GM23338 (cell line): ENCODE results near the gene MYO1F. TPM values are rescaled to one million over a fixed set of nuclear protein-coding genes. Genes with fewer than 3 reads are reported as not detected.

Source experiments
- ATAC-seq: fragments of 200-7000 bp; cut with Tn5 transposase; 3 replicates; pipeline ENCODE4 v1.9.1; 2020
- DNase-seq: peaks from one replicate; pipeline ENCODE4 v3.0.0-alpha.2; 2015; ENCODE audit warnings: low spot score
- H2AFZ ChIP-seq: fragments of 200-600 bp; sonication (generic); 2 replicates; pipeline ENCODE4 v1.8.0; 2016; ENCODE audit warnings: antibody characterized with exemption, mild to moderate bottlenecking, moderate library complexity
- H3F3A ChIP-seq: fragments of 200-600 bp; sonication (generic); replicated peaks from 2 replicates; pipeline ENCODE4 v1.8.0; 2017; ENCODE audit warnings: antibody characterized with exemption, mixed run types, low read depth
- H3K27ac ChIP-seq: fragments of 200-600 bp; sonication (generic); 2 replicates; pipeline ENCODE4 v1.6.1; 2016; ENCODE audit warnings: low read depth
- H3K27me3 ChIP-seq: fragments of 200-600 bp; sonication (generic); 2 replicates; pipeline ENCODE4 v1.8.0; 2016; ENCODE audit warnings: mild to moderate bottlenecking, mixed run types, moderate library complexity; ENCODE audit not compliant: insufficient read depth
- H3K36me3 ChIP-seq: fragments of 200-600 bp; sonication (generic); 2 replicates; pipeline ENCODE4 v1.8.0; 2016; ENCODE audit warnings: mild to moderate bottlenecking; ENCODE audit not compliant: insufficient read depth
- H3K4me1 ChIP-seq: fragments of 200-600 bp; sonication (generic); 2 replicates; pipeline ENCODE4 v1.8.0; 2016; ENCODE audit warnings: mild to moderate bottlenecking, moderate library complexity; ENCODE audit not compliant: insufficient read depth
- H3K4me2 ChIP-seq: fragments of 200-600 bp; sonication (generic); 2 replicates; pipeline ENCODE4 v1.7.1; 2017; ENCODE audit warnings: mixed run types
- H3K4me3 ChIP-seq: fragments of 200-600 bp; sonication (generic); 2 replicates; pipeline ENCODE4 v1.6.1; 2016; ENCODE audit warnings: mixed run types
- H3K79me2 ChIP-seq: fragments of 200-600 bp; sonication (generic); replicated peaks from 2 replicates; pipeline ENCODE4 v1.8.0; 2017; ENCODE audit warnings: mild to moderate bottlenecking; ENCODE audit not compliant: insufficient read depth
- H3K9me2 ChIP-seq: fragments of 200-600 bp; sonication (generic); 2 replicates; pipeline ENCODE4 v1.8.0; 2017; ENCODE audit not compliant: insufficient read depth
- H4K20me1 ChIP-seq: fragments of 200-600 bp; sonication (generic); replicated peaks from 2 replicates; pipeline ENCODE4 v1.8.0; 2017; ENCODE audit warnings: mild to moderate bottlenecking; ENCODE audit not compliant: insufficient read depth
- H3K27ac Mint-ChIP-seq: 2 replicates; pipeline ENCODE4 v1.8.0; 2020; ENCODE audit warnings: inconsistent platforms, mild to moderate bottlenecking, moderate library complexity, mixed read lengths
- H3K27me3 Mint-ChIP-seq: 3 replicates; pipeline ENCODE4 v1.8.0; 2022; ENCODE audit warnings: low read depth, mild to moderate bottlenecking, moderate library complexity, mixed read lengths, inconsistent platforms; ENCODE audit not compliant: insufficient read depth, poor library complexity
- H3K36me3 Mint-ChIP-seq: 3 replicates; pipeline ENCODE4 v1.8.0; 2021; ENCODE audit warnings: low read depth, mild to moderate bottlenecking, inconsistent platforms, moderate library complexity, mixed read lengths
- H3K4me1 Mint-ChIP-seq: 3 replicates; pipeline ENCODE4 v1.8.0; 2020; ENCODE audit warnings: mild to moderate bottlenecking, inconsistent platforms, mixed read lengths
- H3K4me3 Mint-ChIP-seq: 3 replicates; pipeline ENCODE4 v1.8.0; 2021; ENCODE audit warnings: moderate library complexity, mild to moderate bottlenecking, inconsistent platforms, mixed read lengths
- H3K9me3 Mint-ChIP-seq: 3 replicates; pipeline ENCODE4 v1.8.0; 2020; ENCODE audit warnings: moderate library complexity, mild to moderate bottlenecking, inconsistent platforms, mixed read lengths
- CREB1 ChIP-seq: fragments of 250-450 bp; sonication (Bioruptor Pico); IDR thresholded peaks from 2 replicates; pipeline ENCODE4 v1.5.0; 2020; ENCODE audit warnings: low read depth, mild to moderate bottlenecking, moderate library complexity
- POLR2AphosphoS5 ChIP-seq: IDR thresholded peaks from 2 replicates; pipeline ENCODE4 v1.6.1; 2016; ENCODE audit warnings: antibody characterized with exemption, low read depth
- polyA plus RNA-seq: library from polyadenylated mRNA; unstranded; fragments of >200 nt; fragmentation: Nextera tagmentation; extraction: Ambion mirVana; gene quantifications from 2 replicates; pipeline ENCODE4 v1.2.1, GENCODE V29; 2016
- total RNA-seq: library from RNA; depleted of rRNA; stranded (reverse); fragments of >200 nt; shearing (Covaris generic); gene quantifications from 2 replicates; pipeline ENCODE4 v1.2.3, GENCODE V29; 2014
- TF ChIP-seq, protein P1 (sequence below), 2 experiments: fragments of 200-600 bp in 1 of 2; sonication (generic) in 1 of 2; conservative IDR thresholded peaks; 2 replicates each; pipeline versions ENCODE4 v1.5.1 to v1.6.1; 2016 to 2017; ENCODE audit warnings: antibody characterized with exemption in 2 of 2, low read depth in 2 of 2, mild to moderate bottlenecking in 2 of 2, moderate library complexity in 1 of 2
- TF ChIP-seq, protein P2 (sequence below): IDR thresholded peaks from 2 replicates; pipeline ENCODE4 v1.6.1; 2016; ENCODE audit warnings: antibody characterized with exemption

Gene MYO1F
- total and polyA plus RNA-seq, 2 experiments from 2014 or later: 3.9 to 5.7 TPM

DNA sequence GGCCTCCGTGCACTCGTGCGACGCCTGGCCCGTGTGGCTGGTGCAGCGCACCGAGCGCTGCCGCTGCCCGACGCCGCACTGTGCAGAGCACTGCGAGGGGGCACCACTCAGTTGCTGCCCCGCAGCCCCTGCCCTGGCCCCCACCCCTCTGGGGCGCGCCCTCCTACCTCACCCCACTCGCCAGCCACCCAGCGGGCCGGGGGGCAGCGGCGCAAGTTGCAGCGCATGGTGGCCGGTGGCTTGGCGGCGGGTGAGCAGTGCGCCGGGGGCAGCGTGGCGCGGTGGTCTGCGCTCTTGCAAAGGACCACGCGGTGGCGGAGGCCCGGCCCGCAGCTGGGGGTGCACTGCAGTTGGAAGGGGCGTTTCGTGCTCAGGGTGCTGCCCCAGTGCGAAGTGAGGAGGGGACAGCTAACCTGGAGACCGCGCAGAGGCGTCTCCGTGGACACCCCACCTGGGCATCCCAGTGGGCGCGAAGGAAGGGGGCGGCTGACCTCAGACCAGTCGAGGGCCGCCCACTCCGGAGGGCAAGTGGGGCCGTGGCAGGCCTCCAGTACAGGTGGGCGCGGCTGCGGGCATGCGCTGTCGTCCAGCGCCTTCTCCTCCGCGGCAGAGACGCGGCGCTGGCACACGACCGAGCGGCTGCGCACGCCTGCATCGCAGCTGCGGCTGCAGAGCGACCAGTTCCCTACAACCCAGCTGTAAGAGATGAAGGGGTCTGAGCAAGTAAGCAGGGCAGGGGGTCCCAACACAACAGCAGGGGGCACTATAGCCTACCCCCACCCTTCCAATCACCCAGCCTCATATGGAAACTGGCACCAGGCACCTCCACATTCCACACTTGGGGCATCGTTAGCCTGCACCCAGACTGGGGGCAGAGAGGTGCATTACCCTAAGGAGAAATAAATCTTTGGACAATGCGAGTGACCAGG lies 8.0 kb upstream of the MYO1F start:
- Histone ChIP-seq H3K9me2 (no peaks in the 10 kb centered on the region), H4K20me1 (0 out of 2 replicates have a peak, but pooled peaks cover 3% of the 10 kb centered on the region), H3K4me2 (no peak overlapping the region), H3K27ac (no peak overlapping the region), H3K4me3 (no peak overlapping the region), H3K79me2 (no peaks in the 10 kb centered on the region), H3K36me3 (no peaks in the 10 kb centered on the region), H3K4me1 (no peaks in the 10 kb centered on the region), H2AFZ (no peak overlapping the region), H3K27me3 (peaks cover 9% of the 10 kb centered on the region; the same call in 1 of the 2 replicates), H3F3A (peaks cover 6% of the 10 kb centered on the region; the same call in 1 of the 2 replicates)
- peak; percentile 5; the same call in 1 of the 3 replicates for ATAC-seq
- no peak for TF ChIP-seq POLR2AphosphoS5
- TF ChIP-seq, protein P1, sequence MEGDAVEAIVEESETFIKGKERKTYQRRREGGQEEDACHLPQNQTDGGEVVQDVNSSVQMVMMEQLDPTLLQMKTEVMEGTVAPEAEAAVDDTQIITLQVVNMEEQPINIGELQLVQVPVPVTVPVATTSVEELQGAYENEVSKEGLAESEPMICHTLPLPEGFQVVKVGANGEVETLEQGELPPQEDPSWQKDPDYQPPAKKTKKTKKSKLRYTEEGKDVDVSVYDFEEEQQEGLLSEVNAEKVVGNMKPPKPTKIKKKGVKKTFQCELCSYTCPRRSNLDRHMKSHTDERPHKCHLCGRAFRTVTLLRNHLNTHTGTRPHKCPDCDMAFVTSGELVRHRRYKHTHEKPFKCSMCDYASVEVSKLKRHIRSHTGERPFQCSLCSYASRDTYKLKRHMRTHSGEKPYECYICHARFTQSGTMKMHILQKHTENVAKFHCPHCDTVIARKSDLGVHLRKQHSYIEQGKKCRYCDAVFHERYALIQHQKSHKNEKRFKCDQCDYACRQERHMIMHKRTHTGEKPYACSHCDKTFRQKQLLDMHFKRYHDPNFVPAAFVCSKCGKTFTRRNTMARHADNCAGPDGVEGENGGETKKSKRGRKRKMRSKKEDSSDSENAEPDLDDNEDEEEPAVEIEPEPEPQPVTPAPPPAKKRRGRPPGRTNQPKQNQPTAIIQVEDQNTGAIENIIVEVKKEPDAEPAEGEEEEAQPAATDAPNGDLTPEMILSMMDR (conservative IDR thresholded peaks at IDR 0.05; ENCODE audit: low read depth in 2 of 2): peak in 1 of 2 experiments; percentile 52; a peak in 2 of 4 replicates
- peaks cover 3% of the 10 kb centered on the region; the same call in 1 of the 3 replicates for H3K36me3 Mint-ChIP-seq
- DNase-seq: no peak
- H3K4me3 Mint-ChIP-seq: no peak overlapping the region
- peaks cover 18% of the 10 kb centered on the region for H3K27me3 Mint-ChIP-seq
- H3K9me3 Mint-ChIP-seq: no peaks in the 10 kb centered on the region; the same call in 1 of the 3 replicates
- H3K27ac Mint-ChIP-seq: no peak overlapping the region
- H3K4me1 Mint-ChIP-seq: peaks cover 4% of the 10 kb centered on the region; the same call in 2 of the 3 replicates

DNA sequence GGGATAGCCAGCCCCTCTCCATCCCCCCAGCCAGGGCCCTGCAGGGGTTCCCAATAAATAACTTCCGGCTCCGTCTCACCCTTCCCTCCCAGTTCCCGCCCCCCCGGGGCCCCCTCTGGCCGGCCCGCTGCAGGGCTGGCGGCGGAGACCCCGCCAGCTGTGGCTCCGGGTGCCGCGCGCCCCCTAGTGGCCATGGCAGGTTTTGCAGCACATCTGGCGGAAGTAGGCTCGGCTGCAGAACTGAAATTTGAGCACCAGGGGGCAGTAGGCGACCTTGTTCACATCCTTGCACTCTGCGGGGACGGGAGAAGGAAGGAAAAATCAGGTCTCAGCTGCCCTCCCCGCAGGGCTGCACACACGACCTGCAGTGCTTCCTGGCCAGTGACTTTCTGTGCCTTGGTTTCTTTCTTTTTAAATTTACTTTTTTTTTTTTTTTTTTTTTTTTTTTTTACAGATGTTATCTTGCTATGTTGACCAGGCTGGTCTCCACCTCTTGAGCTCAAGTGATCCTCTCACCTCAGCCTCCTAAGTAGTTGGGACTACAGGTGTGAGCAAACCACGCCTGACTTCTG lies 3.6 kb upstream of the MYO1F start:
- Histone ChIP-seq H3K4me2 (peak overlapping the region; percentile 72), H3K27ac (no peak overlapping the region), H3K4me3 (peak overlapping the region; percentile 41; the same call in 1 of the 2 replicates), H3K27me3 (no peaks in the 10 kb centered on the region), H4K20me1 (no peaks in the 10 kb centered on the region), H3K4me1 (peaks cover 20% of the 10 kb centered on the region), H2AFZ (no peak overlapping the region), H3K79me2 (no peaks in the 10 kb centered on the region), H3K36me3 (no peaks in the 10 kb centered on the region), H3K9me2 (no peaks in the 10 kb centered on the region), H3F3A (peaks cover 15% of the 10 kb centered on the region; the same call in 1 of the 2 replicates)
- ATAC-seq: peak; percentile 71
- H3K4me1 Mint-ChIP-seq: peaks cover 25% of the 10 kb centered on the region
- TF ChIP-seq, protein P1 (conservative IDR thresholded peaks at IDR 0.05; ENCODE audit: low read depth in 2 of 2): peak; percentile 98 to 100
- TF ChIP-seq, protein P2, sequence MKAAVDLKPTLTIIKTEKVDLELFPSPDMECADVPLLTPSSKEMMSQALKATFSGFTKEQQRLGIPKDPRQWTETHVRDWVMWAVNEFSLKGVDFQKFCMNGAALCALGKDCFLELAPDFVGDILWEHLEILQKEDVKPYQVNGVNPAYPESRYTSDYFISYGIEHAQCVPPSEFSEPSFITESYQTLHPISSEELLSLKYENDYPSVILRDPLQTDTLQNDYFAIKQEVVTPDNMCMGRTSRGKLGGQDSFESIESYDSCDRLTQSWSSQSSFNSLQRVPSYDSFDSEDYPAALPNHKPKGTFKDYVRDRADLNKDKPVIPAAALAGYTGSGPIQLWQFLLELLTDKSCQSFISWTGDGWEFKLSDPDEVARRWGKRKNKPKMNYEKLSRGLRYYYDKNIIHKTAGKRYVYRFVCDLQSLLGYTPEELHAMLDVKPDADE: no peak
- peak; percentile 29; the same call in 1 of the 2 replicates for TF ChIP-seq CREB1 (CRISPR knock-in tag)
- H3K27ac Mint-ChIP-seq: no peak overlapping the region
- peaks cover 3% of the 10 kb centered on the region; the same call in 1 of the 3 replicates for H3K36me3 Mint-ChIP-seq
- peaks cover 19% of the 10 kb centered on the region for H3K27me3 Mint-ChIP-seq
- no peak overlapping the region for H3K4me3 Mint-ChIP-seq
- peak; percentile 91 for DNase-seq
- no peaks in the 10 kb centered on the region; the same call in 2 of the 3 replicates for H3K9me3 Mint-ChIP-seq
